Measurements from ENCODE around the gene ANKRD30B. TPM values are rescaled to one million over a fixed set of nuclear protein-coding genes. Genes with fewer than 3 reads are reported as not detected.
"Not testable (repeated sequence)": the region's sequence is repeated elsewhere in the genome, so short reads cannot be mapped to it uniquely, and the experiment has no call there.

The ANKRD30B gene, protein sequence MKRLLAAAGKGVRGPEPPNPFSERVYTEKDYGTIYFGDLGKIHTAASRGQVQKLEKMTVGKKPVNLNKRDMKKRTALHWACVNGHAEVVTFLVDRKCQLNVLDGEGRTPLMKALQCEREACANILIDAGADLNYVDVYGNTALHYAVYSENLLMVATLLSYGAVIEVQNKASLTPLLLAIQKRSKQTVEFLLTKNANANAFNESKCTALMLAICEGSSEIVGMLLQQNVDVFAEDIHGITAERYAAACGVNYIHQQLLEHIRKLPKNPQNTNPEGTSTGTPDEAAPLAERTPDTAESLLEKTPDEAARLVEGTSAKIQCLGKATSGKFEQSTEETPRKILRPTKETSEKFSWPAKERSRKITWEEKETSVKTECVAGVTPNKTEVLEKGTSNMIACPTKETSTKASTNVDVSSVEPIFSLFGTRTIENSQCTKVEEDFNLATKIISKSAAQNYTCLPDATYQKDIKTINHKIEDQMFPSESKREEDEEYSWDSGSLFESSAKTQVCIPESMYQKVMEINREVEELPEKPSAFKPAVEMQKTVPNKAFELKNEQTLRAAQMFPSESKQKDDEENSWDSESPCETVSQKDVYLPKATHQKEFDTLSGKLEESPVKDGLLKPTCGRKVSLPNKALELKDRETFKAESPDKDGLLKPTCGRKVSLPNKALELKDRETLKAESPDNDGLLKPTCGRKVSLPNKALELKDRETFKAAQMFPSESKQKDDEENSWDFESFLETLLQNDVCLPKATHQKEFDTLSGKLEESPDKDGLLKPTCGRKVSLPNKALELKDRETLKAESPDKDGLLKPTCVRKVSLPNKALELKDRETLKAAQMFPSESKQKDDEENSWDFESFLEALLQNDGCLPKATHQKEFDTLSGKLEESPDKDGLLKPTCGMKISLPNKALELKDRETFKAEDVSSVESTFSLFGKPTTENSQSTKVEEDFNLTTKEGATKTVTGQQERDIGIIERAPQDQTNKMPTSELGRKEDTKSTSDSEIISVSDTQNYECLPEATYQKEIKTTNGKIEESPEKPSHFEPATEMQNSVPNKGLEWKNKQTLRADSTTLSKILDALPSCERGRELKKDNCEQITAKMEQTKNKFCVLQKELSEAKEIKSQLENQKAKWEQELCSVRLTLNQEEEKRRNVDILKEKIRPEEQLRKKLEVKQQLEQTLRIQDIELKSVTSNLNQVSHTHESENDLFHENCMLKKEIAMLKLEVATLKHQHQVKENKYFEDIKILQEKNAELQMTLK (N-terminal part only)
- polyA plus RNA-seq (2011; rRNA removed) (0.05 TPM in 1 of 2 replicates, not detected in the other), polyA minus RNA-seq (2011; rRNA and poly(A)+ RNA removed) (not detected in 2 replicates)

DNA sequence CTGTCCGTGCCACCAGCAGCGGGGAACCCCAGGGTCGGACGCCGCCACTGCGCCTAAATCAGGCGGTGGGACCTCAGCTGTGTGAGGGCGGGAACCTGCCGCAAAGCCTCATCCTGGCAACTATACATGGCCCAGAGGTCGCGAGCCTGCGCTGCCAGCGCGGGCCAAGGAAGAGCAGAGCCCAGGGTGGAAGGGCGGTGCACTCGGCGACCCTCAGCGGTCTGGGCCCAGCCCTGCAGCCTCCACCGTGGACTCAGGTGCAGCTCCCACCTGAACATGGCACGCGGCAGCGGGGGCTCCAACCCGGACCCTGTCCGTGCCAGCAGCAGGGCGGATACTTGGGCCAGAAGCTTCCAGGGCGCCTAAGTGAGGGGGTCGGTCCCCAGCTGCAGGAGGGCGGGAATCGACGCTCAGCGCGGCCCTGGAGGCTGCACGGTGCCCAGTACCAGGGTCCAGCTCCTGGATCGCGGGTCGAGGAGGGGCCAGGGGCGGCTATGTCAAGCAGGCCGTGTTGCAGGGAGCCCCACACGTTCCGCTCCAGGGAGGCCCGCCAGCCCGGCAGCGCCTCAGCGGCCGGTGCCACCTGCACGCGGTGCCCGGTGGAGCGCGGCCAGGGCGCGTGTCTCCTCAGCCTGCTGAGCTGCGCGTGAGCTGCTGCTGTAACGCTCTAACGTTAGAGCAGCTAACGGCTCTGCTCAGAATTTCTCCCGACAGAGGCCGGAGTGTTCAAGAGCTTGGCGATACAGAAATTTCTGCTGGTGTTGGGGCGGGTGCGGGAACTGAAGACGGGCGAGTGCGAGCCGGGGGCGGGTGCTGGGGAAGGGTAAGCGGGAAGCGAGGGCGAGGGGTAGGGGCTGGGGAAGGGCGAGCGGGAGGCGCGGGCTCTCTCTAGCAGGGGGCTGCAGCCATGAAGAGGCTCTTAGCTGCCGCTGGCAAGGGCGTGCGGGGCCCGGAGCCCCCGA lies at the start of gene ANKRD30B:
Gene ANKRD30B (plus strand): TSS at position 660 of the 962 bp plus-strand sequence. CDS start 248 bp downstream, at position 908.
- no peaks in the 10 kb centered on the region for H3K27me3 ChIP-seq (ENCODE audit: control insufficient read depth, insufficient read depth, low read length)
- CTCF ChIA-PET: no interaction called here
- no peaks in the 10 kb centered on the region for H3K36me3 ChIP-seq (ENCODE audit: control insufficient read depth, insufficient read depth, low read length)
- TF ChIP-seq, protein P1, sequence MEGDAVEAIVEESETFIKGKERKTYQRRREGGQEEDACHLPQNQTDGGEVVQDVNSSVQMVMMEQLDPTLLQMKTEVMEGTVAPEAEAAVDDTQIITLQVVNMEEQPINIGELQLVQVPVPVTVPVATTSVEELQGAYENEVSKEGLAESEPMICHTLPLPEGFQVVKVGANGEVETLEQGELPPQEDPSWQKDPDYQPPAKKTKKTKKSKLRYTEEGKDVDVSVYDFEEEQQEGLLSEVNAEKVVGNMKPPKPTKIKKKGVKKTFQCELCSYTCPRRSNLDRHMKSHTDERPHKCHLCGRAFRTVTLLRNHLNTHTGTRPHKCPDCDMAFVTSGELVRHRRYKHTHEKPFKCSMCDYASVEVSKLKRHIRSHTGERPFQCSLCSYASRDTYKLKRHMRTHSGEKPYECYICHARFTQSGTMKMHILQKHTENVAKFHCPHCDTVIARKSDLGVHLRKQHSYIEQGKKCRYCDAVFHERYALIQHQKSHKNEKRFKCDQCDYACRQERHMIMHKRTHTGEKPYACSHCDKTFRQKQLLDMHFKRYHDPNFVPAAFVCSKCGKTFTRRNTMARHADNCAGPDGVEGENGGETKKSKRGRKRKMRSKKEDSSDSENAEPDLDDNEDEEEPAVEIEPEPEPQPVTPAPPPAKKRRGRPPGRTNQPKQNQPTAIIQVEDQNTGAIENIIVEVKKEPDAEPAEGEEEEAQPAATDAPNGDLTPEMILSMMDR (IDR thresholded peaks at IDR 0.05; ENCODE audit: insufficient read depth, low read depth, low read length): no peak
- POLR2A ChIA-PET: no interaction called here
- DNase-seq (ENCODE audit: low read depth): no peak
- no peak within 1 kb of the TSS for H3K4me3 ChIP-seq (ENCODE audit: low read depth, low read length)

DNA sequence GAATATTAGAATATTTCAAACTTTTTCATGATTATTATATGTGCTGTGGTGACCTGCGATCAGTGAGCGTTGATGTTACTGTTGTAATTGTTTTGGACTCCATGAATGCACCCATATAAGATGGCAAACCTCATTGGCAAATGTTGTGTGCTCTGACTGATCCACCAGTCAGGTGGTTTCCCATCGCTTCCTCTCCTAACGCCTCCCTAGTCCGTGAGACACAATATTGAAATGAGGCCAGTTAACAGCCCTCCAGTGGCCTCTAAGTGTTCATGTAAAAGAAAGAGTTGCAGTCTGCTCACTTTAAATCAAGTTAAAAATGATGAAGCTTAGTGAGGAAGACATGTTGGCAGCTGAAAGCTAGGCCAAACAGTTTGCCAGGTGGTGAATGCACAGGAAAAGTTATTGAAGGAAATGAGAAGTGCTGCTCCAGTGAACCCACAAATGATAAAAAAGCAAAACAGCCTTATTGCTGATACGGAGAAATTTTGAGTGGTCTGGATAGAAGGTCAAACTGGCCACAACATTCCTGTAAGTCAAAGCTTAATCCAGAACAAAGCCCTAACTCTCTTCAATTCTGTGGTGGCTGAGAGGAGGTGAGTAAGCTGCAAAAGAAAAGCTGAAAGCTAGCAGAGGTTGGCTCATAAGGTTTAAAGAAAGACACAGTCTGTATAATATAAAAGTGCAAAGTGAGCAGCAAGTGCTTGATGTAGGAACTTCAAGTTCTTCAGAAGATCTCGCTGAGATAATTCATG lies 46.5 kb upstream of the ANKRD30B start:
- CTCF ChIA-PET; POLR2A ChIA-PET; H3K4me3 ChIP-seq (ENCODE audit: low read depth, low read length); H3K36me3 ChIP-seq (ENCODE audit: control insufficient read depth, insufficient read depth, low read length); H3K27me3 ChIP-seq (ENCODE audit: control insufficient read depth, insufficient read depth, low read length); DNase-seq (ENCODE audit: low read depth): not testable (repeated sequence)

DNA sequence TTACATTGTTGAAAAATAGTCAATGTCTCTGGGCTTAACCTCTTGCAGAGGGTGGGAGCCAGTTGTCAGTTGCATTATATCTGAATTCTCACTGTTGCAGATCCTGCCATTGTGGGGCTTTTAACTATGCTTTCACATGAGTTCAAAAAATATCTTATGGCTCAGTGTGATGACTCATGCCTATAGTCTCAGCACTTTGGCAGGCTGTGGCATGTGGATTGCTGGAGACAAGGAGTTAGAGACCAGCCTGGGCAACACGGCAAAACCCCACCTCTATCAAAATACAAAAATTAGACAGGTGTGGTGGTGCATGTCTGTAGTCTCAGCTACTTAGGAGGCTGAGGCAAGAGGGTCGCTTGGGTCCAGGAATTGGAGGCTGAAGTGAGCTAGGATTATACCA lies 38.2 kb upstream of the ANKRD30B start:
- H3K4me3 ChIP-seq (ENCODE audit: low read depth, low read length); H3K36me3 ChIP-seq (ENCODE audit: control insufficient read depth, insufficient read depth, low read length); DNase-seq (ENCODE audit: low read depth); CTCF ChIA-PET; H3K27me3 ChIP-seq (ENCODE audit: control insufficient read depth, insufficient read depth, low read length); POLR2A ChIA-PET: not testable (repeated sequence)

DNA sequence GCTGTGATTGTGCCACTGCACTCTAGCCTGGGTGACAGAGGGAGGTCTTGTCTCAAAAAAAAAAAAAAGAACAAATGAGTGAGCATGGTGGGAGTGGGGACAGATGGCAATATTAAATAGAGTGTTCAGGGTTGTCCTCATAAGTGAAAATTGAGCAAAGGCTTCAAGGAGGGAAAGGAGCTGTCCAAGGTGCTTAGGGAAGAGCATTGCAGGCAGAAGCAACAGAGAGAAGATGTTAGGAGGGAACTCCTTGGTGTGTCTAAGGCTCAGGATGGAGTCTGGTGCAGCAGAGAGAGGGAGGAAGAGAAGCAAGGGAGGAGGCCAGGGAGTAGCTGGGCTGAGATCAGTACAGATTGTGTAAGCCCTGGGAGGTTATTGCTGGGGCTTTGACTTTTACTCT lies 26.4 kb upstream of the ANKRD30B start:
- not testable (repeated sequence) for H3K36me3 ChIP-seq (ENCODE audit: control insufficient read depth, insufficient read depth, low read length)

DNA sequence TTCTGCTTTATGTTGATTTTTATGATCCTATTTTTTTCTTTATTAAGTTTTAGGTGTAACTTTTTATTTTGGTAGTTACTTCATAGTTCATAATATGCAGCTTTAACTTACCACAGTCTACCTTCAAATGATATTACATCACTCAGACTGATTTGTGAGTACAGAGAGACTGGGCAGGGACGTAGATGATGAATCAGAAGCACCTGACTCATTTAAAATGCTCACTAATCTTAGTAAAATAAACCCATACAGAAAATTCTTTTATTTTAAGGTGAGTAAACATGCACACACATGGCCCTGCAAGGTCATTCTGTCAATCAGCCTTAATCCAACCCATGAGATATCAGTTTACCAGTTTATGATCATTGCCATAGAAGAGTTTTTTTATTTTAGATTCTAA lies 8.9 kb upstream of the ANKRD30B start:
- H3K4me3 ChIP-seq (ENCODE audit: low read depth, low read length); DNase-seq (ENCODE audit: low read depth); CTCF ChIA-PET; H3K36me3 ChIP-seq (ENCODE audit: control insufficient read depth, insufficient read depth, low read length); POLR2A ChIA-PET; H3K27me3 ChIP-seq (ENCODE audit: control insufficient read depth, insufficient read depth, low read length): not testable (repeated sequence)

More for the DNA sequence above, 26.4 kb upstream of the ANKRD30B start:
- H3K27me3 ChIP-seq (ENCODE audit: control insufficient read depth, insufficient read depth, low read length); H3K4me3 ChIP-seq (ENCODE audit: low read depth, low read length); DNase-seq (ENCODE audit: low read depth); POLR2A ChIA-PET; CTCF ChIA-PET: not testable (repeated sequence)

DNA sequence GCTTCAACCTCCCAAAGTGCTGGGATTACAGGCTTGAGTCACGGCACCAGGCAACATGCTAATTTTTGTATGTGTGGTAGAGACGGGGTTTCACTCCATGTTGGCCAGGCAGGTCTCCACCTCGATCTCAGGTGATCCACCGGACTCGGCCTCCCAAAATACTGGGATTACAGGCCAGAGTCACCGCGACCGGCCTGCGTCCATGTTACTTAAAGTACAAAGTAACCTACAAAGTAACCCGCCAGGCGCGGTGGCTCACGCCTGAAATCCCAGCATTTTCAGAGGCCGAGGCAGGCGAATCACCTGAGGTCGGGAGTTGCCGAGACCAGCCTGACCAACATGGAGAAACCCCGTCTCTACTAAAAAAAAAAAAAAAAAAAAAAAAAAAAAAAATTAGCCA lies 1.1 kb upstream of the ANKRD30B start:
- Histone ChIP-seq H3K4me3 (ENCODE audit: low read depth, low read length) (no peak overlapping the region), H3K27me3 (ENCODE audit: control insufficient read depth, insufficient read depth, low read length) (no peaks in the 10 kb centered on the region), H3K36me3 (ENCODE audit: control insufficient read depth, insufficient read depth, low read length) (no peaks in the 10 kb centered on the region)
- ChIA-PET CTCF (no interaction called here), POLR2A (no interaction called here)
- no peak for DNase-seq (ENCODE audit: low read depth)
- TF ChIP-seq, protein P1 (IDR thresholded peaks at IDR 0.05; ENCODE audit: insufficient read depth, low read depth, low read length): no peak

Data from BJ (cell line).